ENCODE data around the gene POLE.

The POLE gene

GRCh38 chr12:132675757-132676432 is 11.2 kb downstream of the POLE start:
- no peak for DNase-seq

- no peak for DNase-seq
These were observed 12.6 kb downstream of the POLE start for GRCh38 chr12:132674561-132674960.

- DNase-seq: no peak
These were observed 13.6 kb downstream of the POLE start for GRCh38 chr12:132673288-132674179.

GRCh38 chr12:132672678-132673077 is 14.5 kb downstream of the POLE start:
- DNase-seq: no peak

- DNase-seq: no peak
These were observed 15.0 kb downstream of the POLE start for GRCh38 chr12:132672116-132672515.

- DNase-seq: no peak
These were observed 17.8 kb downstream of the POLE start for GRCh38 chr12:132669166-132669879.

GRCh38 chr12:132668191-132669088 is 18.7 kb downstream of the POLE start:
- DNase-seq: no peak

- no peak for DNase-seq
These were observed 21.3 kb downstream of the POLE start for GRCh38 chr12:132665794-132666193.

- DNase-seq: no peak
These were observed 22.0 kb downstream of the POLE start for GRCh38 chr12:132665149-132665491.

GRCh38 chr12:132664206-132665148 is 22.7 kb downstream of the POLE start:
- DNase-seq: no peak

- no peak for DNase-seq
These were observed 24.0 kb downstream of the POLE start for GRCh38 chr12:132662901-132663755.

GRCh38 chr12:132661972-132662371 is 25.2 kb downstream of the POLE start:
- DNase-seq: no peak

GRCh38 chr12:132660996-132661395 is 26.1 kb downstream of the POLE start:
- no peak for DNase-seq

GRCh38 chr12:132660052-132660451 is 27.1 kb downstream of the POLE start:
- DNase-seq: no peak

GRCh38 chr12:132659146-132659545 is 28.0 kb downstream of the POLE start:
- no peak for DNase-seq

- no peak for DNase-seq
These were observed 28.8 kb downstream of the POLE start for GRCh38 chr12:132658149-132658894.

- no peak for DNase-seq
These were observed 30.0 kb downstream of the POLE start for GRCh38 chr12:132657004-132657727.

- no peak for DNase-seq
These were observed 33.4 kb downstream of the POLE start for GRCh38 chr12:132653567-132654290.
